WTC11 (cell line): ENCODE results near the gene SPRING1.

Source experiments
- ATF2 ChIP-seq: sonication (generic); formaldehyde crosslinking; IDR thresholded peaks from 2 replicates; pipeline ENCODE4 v1.8.1; 2022; ENCODE audit warnings: low read depth, missing genetic modification reagents, borderline replicate concordance
- CTCF ChIP-seq: fragments of 200-600 bp; IDR thresholded peaks from 2 replicates; pipeline ENCODE4 v1.8.0; 2022; ENCODE audit warnings: antibody characterized with exemption
- KAT7 ChIP-seq: sonication (generic); formaldehyde crosslinking; IDR thresholded peaks from 2 replicates; pipeline ENCODE4 v1.8.1; 2023; ENCODE audit warnings: missing genetic modification reagents, mild to moderate bottlenecking, borderline replicate concordance
- MAX ChIP-seq: sonication (generic); formaldehyde crosslinking; IDR thresholded peaks from 2 replicates; pipeline ENCODE4 v1.8.0; 2022; ENCODE audit warnings: mild to moderate bottlenecking, missing genetic modification reagents
- RELA ChIP-seq: sonication (generic); formaldehyde crosslinking; IDR thresholded peaks from 2 replicates; pipeline ENCODE4 v1.8.1; 2022; ENCODE audit warnings: missing genetic modification reagents, mild to moderate bottlenecking, borderline replicate concordance
- SMAD3 ChIP-seq: sonication (generic); formaldehyde crosslinking; IDR thresholded peaks from 2 replicates; pipeline ENCODE4 v1.8.0; 2022; ENCODE audit warnings: missing genetic modification reagents, mild to moderate bottlenecking, borderline replicate concordance
- ZNF138 ChIP-seq: sonication (generic); formaldehyde crosslinking; conservative IDR thresholded peaks from 2 replicates; pipeline ENCODE4 v1.8.1; 2022; ENCODE audit warnings: mild to moderate bottlenecking, moderate library complexity, missing genetic modification reagents
- TF ChIP-seq, protein P1 (sequence below): sonication (generic); formaldehyde crosslinking; IDR thresholded peaks from 2 replicates; pipeline ENCODE4 v1.8.1; 2022; ENCODE audit warnings: missing genetic modification reagents, borderline replicate concordance

- TF ChIP-seq KAT7 (CRISPR knock-in tag): no peak
- no peak for TF ChIP-seq CTCF
- TF ChIP-seq, protein P1, sequence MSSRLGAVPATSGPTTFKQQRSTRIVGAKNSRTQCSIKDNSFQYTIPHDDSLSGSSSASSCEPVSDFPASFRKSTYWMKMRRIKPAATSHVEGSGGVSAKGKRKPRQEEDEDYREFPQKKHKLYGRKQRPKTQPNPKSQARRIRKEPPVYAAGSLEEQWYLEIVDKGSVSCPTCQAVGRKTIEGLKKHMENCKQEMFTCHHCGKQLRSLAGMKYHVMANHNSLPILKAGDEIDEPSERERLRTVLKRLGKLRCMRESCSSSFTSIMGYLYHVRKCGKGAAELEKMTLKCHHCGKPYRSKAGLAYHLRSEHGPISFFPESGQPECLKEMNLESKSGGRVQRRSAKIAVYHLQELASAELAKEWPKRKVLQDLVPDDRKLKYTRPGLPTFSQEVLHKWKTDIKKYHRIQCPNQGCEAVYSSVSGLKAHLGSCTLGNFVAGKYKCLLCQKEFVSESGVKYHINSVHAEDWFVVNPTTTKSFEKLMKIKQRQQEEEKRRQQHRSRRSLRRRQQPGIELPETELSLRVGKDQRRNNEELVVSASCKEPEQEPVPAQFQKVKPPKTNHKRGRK (CRISPR knock-in tag): no peak
- no peak for TF ChIP-seq SMAD3
- no peak for TF ChIP-seq ATF2
- no peak for TF ChIP-seq RELA (CRISPR knock-in tag)
- no peak for TF ChIP-seq MAX
- no peak for TF ChIP-seq ZNF138 (CRISPR knock-in tag)
Observed at GRCh38 chr12:116761499-116761898, 23.6 kb upstream of the SPRING1 start.
